Ascending aorta (tissue), 2 donors: ENCODE measurements around the gene SLC9A8. TPM values are rescaled to one million over a fixed set of nuclear protein-coding genes. Genes with fewer than 3 reads are reported as not detected.

Experiments
- DNase-seq, 2 donors: peaks; one replicate each; pipeline ENCODE4 v3.0.0-alpha.2; 2019; ENCODE audit warnings: low spot score in 2 of 2
- H3K27ac ChIP-seq, 2 donors: fragments of 200-600 bp; sonication (generic); one replicate each; pipeline ENCODE4 v1.5.1; 2016 to 2017; ENCODE audit warnings: mild to moderate bottlenecking in 1 of 2
- H3K27me3 ChIP-seq: fragments of 200-600 bp; sonication (generic); one replicate; pipeline ENCODE4 v1.5.1; 2017
- H3K36me3 ChIP-seq, 2 donors: fragments of 200-600 bp; sonication (generic); one replicate each; pipeline ENCODE4 v1.5.1; 2016
- H3K4me1 ChIP-seq, 2 donors: fragments of 200-600 bp; sonication (generic); one replicate each; pipeline ENCODE4 v1.5.1; 2016 to 2017; ENCODE audit warnings: mild to moderate bottlenecking in 1 of 2
- H3K4me3 ChIP-seq, 2 donors: fragments of 200-600 bp; sonication (generic); one replicate each; pipeline ENCODE4 v1.5.1; 2016 to 2017; ENCODE audit warnings: mild to moderate bottlenecking in 1 of 2
- H3K9me3 ChIP-seq, 2 donors: fragments of 200-600 bp; sonication (generic); one replicate each; pipeline ENCODE4 v1.5.1; 2016
- intact Hi-C: fragments of 100-400 bp; cut with DNase I; formaldehyde crosslinking; loops from one replicate; pipeline ENCODE4 v1.15.1; 2023
- total RNA-seq: library from RNA; depleted of rRNA; stranded (reverse); fragments of >200 nt; gene quantifications from one replicate; pipeline ENCODE4 v1.1.0, GENCODE V29; 2016
- TF ChIP-seq, protein P1 (sequence below), 3 experiments: fragments of 200-600 bp in 2 of 3; fragments of 450-650 bp in 1 of 3; sonication (generic) in 2 of 3; IDR thresholded peaks; one replicate each; pipeline ENCODE4 v1.5.1; 2016 to 2019; ENCODE audit warnings: antibody characterized with exemption in 3 of 3, mild to moderate bottlenecking in 1 of 3, moderate library complexity in 1 of 3

The SLC9A8 gene
- total RNA-seq, 1 donor from 2014 or later: 9.7 TPM

DNA sequence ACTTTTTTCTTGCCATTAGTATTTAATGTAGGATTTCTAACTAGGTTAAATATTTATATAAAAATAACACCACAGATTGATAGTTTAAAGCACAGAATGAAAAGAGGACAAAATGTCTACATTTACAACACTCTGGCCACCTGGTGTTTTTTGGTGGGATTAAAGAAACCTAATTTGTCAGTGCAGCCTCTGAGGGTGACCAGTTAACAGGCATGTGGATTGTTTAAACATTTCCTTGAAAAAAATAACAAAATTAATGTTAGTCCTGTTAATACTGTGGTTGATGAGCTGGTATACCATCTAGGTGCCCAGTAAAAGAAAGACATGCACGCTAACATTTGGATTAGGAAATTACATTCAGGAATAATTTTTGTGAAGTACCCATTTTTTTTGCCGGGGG is 8.8 kb downstream of the SLC9A8 start:
- intact Hi-C loops: loop anchor here (5.0 kb wide), 1 partner anchor 209 kb away; no protein-coding TSS in a partner anchor
- Histone ChIP-seq H3K36me3 (peaks cover 21 to 40% of the 10 kb centered on the region in 2 donors), H3K4me3 (no peak overlapping the region)

DNA sequence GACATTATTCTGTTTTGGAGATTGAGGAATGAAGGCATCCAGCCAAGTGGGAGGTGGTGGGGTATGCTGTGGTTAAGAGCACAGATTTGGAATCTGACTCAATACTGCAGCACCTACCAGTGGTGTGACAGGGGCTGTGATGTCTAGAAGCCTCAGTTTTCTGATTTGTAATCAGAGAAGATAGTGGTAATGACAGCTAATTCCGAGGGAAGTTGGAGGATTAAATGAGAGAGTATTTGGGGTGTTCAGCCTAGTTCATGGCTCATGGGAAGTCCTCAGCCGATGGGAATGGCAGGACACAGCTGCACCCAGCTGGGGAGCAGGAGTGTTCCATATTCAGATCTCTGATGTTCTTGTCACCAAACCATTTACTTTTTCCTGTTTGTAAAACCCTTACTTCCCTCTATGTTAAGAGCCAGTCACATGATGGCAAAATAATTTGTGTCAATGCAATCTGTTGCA is 9.3 kb downstream of the SLC9A8 start:
- DNase-seq: no peak
- TF ChIP-seq, protein P1, sequence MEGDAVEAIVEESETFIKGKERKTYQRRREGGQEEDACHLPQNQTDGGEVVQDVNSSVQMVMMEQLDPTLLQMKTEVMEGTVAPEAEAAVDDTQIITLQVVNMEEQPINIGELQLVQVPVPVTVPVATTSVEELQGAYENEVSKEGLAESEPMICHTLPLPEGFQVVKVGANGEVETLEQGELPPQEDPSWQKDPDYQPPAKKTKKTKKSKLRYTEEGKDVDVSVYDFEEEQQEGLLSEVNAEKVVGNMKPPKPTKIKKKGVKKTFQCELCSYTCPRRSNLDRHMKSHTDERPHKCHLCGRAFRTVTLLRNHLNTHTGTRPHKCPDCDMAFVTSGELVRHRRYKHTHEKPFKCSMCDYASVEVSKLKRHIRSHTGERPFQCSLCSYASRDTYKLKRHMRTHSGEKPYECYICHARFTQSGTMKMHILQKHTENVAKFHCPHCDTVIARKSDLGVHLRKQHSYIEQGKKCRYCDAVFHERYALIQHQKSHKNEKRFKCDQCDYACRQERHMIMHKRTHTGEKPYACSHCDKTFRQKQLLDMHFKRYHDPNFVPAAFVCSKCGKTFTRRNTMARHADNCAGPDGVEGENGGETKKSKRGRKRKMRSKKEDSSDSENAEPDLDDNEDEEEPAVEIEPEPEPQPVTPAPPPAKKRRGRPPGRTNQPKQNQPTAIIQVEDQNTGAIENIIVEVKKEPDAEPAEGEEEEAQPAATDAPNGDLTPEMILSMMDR (IDR thresholded peaks at IDR 0.05): peak; percentile 11 to 44 (median 24)
- peaks cover 3 to 19% of the 10 kb centered on the region in 2 donors for H3K4me1 ChIP-seq
- no peaks in the 10 kb centered on the region for H3K9me3 ChIP-seq
- peak overlapping the region in 1 of 2 donors; percentile 3 for H3K27ac ChIP-seq
- H3K27me3 ChIP-seq: no peaks in the 10 kb centered on the region
- intact Hi-C loops: loop anchor here (5.0 kb wide), 1 partner anchor 210 kb away; no protein-coding TSS in a partner anchor
- H3K36me3 ChIP-seq: peaks cover 22 to 40% of the 10 kb centered on the region in 2 donors
- H3K4me3 ChIP-seq: no peak overlapping the region

More for the DNA sequence above, 8.8 kb downstream of the SLC9A8 start:
- no peaks in the 10 kb centered on the region for H3K27me3 ChIP-seq
- no peak for DNase-seq
- TF ChIP-seq, protein P1 (IDR thresholded peaks at IDR 0.05): no peak
- H3K4me1 ChIP-seq: peaks cover 3 to 19% of the 10 kb centered on the region in 2 donors
- no peaks in the 10 kb centered on the region for H3K9me3 ChIP-seq
- H3K27ac ChIP-seq: no peak overlapping the region

DNA sequence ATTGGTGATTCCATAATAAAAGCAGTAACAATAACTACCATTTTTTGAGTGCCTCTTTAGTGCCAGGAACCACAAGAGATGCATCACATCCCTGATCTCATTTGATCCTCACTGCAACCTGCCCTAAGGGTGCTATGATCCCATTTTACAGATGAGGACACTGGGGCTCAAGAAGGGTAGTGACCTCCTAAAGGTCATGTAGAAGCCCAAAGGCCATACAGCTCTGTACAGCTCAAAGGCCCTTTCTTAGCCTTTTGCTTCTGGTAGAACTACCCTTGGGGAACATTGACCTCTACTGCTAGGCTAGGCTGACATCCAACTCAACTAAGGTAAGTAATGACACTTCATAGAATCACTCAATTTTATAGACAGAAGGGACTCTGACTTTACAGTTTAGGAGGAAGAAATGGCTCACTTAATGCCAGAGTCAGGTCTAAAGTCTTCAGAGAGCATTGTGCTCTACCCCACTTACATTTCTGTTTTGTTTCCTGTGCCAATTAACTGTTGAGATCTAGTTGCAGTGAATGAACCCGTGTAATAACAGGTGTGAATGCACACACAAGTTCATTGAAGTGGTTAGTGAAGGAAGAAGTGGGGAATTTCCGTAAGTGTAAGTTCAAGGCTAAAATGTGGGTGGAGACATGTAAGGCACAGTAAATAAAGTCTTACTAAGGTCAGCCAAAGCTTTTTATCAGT is 10.7 kb downstream of the SLC9A8 start:
- Histone ChIP-seq H3K27me3 (no peaks in the 10 kb centered on the region), H3K4me1 (peaks cover 3 to 16% of the 10 kb centered on the region in 2 donors), H3K36me3 (peaks cover 27 to 44% of the 10 kb centered on the region in 2 donors), H3K27ac (peak overlapping the region in 1 of 2 donors; percentile 9), H3K4me3 (no peak overlapping the region), H3K9me3 (no peaks in the 10 kb centered on the region)
- DNase-seq: no peak
- intact Hi-C loops: loop anchor here (5.0 kb wide), 1 partner anchor 211 kb away; no protein-coding TSS in a partner anchor
- TF ChIP-seq, protein P1 (IDR thresholded peaks at IDR 0.05): no peak

DNA sequence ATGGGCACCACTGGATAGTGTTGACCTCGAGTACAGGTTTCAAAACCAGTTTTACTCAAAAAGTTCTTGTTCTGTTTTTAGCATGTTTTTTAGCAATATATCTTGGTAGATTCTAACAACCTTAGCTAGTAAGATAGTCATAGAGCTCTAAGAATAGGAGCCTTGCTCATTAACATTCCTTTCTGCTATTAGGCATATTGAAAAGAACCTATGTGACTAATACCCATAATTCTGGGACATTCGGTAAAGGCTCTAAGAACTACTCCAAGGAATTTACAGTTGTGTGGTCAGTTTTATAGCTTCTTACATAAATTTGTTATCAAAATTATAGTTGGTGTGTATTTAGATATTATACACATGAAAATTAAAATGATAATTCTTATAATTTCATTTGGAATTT is 11.6 kb downstream of the SLC9A8 start:
- H3K4me3 ChIP-seq: no peak overlapping the region
- DNase-seq: no peak

DNA sequence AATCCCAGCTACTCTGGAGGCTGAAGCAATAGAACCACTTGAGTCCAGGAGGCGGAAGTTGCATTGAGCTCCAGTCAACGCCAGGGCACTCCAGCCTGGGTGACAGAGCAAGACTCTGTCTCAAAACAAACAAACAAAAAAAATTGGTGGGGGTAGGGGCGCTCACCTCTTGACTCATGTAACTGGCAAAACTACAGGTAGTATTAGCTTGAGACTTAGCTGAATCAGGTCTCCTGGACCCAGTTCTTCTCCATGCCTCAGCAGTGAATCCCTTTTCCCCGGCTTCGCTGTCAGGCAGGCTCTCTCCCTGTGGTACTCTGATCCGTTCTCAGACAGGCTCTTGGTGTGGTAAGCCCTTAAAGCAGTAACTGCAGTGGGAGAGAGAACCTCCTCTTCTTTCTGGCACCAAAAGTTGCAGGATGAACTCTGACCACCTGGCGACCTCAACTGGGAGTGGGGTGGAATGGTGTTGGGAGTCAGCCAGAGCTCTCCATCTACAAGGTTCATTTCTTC is 12.9 kb downstream of the SLC9A8 start:
- H3K27ac ChIP-seq: peak overlapping the region; percentile 13 to 31
- no peak overlapping the region for H3K4me3 ChIP-seq

More for the DNA sequence above, 11.6 kb downstream of the SLC9A8 start:
- intact Hi-C loops: loop anchor here (5.0 kb wide), 1 partner anchor 212 kb away; no protein-coding TSS in a partner anchor
- TF ChIP-seq, protein P1 (IDR thresholded peaks at IDR 0.05): no peak
- Histone ChIP-seq H3K36me3 (peaks cover 27 to 41% of the 10 kb centered on the region in 2 donors), H3K27me3 (no peaks in the 10 kb centered on the region), H3K9me3 (no peaks in the 10 kb centered on the region), H3K27ac (no peak overlapping the region), H3K4me1 (peaks cover 3 to 16% of the 10 kb centered on the region in 2 donors)

More for the DNA sequence above, 12.9 kb downstream of the SLC9A8 start:
- Histone ChIP-seq H3K27me3 (no peaks in the 10 kb centered on the region), H3K4me1 (peaks cover 3 to 16% of the 10 kb centered on the region in 2 donors), H3K36me3 (peaks cover 19 to 44% of the 10 kb centered on the region in 2 donors), H3K9me3 (no peaks in the 10 kb centered on the region)
- intact Hi-C loops: no loop called here
- TF ChIP-seq, protein P1 (IDR thresholded peaks at IDR 0.05): no peak
- no peak for DNase-seq
